Left ventricle myocardium inferior (tissue), 1 donor: ENCODE results near the gene UST. TPM values are rescaled to one million over a fixed set of nuclear protein-coding genes. Genes with fewer than 3 reads are reported as not detected.

Source experiments
- DNase-seq: peaks from one replicate; pipeline ENCODE4 v3.0.0-alpha.2; 2020
- H3K27ac ChIP-seq: fragments of 200-600 bp; replicated peaks from 2 replicates; pipeline ENCODE4 v1.8.0; 2021
- H3K27me3 ChIP-seq: fragments of 200-600 bp; 2 replicates; pipeline ENCODE4 v1.8.0; 2021; ENCODE audit warnings: low read depth
- H3K36me3 ChIP-seq: fragments of 200-600 bp; 2 replicates; pipeline ENCODE4 v1.8.0; 2021
- H3K4me1 ChIP-seq: fragments of 200-600 bp; 2 replicates; pipeline ENCODE4 v1.8.0; 2021
- H3K4me3 ChIP-seq: fragments of 200-600 bp; 2 replicates; pipeline ENCODE4 v1.8.0; 2021; ENCODE audit warnings: mild to moderate bottlenecking, moderate library complexity
- H3K9me3 ChIP-seq: fragments of 200-600 bp; replicated peaks from 2 replicates; pipeline ENCODE4 v1.8.0; 2021
- intact Hi-C: fragments of 100-400 bp; cut with micrococcal nuclease; formaldehyde crosslinking; loops from one replicate; pipeline ENCODE4 v1.11.0; 2022
- total RNA-seq: library from RNA; stranded (reverse); fragmentation: NEBNext Ultra II Directional; extraction: Animal tissue kit (Norgen Biotek cat#: 25700); gene quantifications from one replicate; pipeline ENCODE4 v1.2.1, GENCODE V29; 2021
- TF ChIP-seq, protein P1 (sequence below): fragments of 200-600 bp; IDR thresholded peaks from 2 replicates; pipeline ENCODE4 v1.8.0; 2021; ENCODE audit warnings: antibody characterized with exemption, mild to moderate bottlenecking, borderline replicate concordance
- donor health status: DM: no; HTN: yes; CAD: no; lungs with severe emphysema.

UST gene
- total RNA-seq, 1 donor from 2014 or later, result 3.3 TPM

DNA sequence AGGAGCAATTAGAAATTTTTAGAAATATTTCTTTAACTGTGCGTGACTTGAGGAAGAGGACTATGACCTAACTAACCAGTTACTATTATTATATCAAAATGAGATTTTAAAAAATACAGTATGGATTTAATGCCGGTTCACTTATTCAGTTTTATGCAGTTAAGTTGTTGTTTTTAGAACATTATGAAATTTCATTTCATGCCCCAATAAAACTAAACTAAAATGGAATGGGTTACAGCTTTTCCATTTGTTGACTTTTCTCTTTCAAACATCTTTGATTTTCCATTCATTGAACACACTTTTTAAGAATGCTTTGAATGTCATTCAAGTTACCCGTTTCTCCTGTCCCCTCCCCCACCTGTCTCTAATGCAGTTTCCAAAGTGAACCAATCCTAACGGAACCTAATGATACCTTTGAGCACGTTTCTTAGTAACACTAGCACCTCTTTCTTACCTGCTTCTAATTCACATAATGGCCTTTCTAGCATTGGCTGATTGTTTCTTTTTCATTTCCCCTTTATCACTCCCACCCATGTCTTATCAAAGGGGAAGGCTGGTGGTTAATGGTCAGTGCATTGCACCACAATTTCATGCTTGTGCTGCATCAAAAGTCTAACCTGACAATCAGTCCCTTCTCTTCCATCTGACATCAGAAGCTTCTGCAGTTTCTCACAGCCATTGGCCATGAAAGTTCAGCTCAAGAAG lies 308.5 kb downstream of the UST start:
- H3K27ac ChIP-seq, result no peak overlapping the region
- intact Hi-C loops, result no loop called here
- H3K4me3 ChIP-seq, result no peak overlapping the region
- no peaks in the 10 kb centered on the region for H3K9me3 ChIP-seq
- peaks cover 18% of the 10 kb centered on the region for H3K4me1 ChIP-seq
- no peaks in the 10 kb centered on the region for H3K36me3 ChIP-seq
- DNase-seq, result no peak
- H3K27me3 ChIP-seq, result no peaks in the 10 kb centered on the region
- TF ChIP-seq, protein P1, sequence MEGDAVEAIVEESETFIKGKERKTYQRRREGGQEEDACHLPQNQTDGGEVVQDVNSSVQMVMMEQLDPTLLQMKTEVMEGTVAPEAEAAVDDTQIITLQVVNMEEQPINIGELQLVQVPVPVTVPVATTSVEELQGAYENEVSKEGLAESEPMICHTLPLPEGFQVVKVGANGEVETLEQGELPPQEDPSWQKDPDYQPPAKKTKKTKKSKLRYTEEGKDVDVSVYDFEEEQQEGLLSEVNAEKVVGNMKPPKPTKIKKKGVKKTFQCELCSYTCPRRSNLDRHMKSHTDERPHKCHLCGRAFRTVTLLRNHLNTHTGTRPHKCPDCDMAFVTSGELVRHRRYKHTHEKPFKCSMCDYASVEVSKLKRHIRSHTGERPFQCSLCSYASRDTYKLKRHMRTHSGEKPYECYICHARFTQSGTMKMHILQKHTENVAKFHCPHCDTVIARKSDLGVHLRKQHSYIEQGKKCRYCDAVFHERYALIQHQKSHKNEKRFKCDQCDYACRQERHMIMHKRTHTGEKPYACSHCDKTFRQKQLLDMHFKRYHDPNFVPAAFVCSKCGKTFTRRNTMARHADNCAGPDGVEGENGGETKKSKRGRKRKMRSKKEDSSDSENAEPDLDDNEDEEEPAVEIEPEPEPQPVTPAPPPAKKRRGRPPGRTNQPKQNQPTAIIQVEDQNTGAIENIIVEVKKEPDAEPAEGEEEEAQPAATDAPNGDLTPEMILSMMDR, result no peak

DNA sequence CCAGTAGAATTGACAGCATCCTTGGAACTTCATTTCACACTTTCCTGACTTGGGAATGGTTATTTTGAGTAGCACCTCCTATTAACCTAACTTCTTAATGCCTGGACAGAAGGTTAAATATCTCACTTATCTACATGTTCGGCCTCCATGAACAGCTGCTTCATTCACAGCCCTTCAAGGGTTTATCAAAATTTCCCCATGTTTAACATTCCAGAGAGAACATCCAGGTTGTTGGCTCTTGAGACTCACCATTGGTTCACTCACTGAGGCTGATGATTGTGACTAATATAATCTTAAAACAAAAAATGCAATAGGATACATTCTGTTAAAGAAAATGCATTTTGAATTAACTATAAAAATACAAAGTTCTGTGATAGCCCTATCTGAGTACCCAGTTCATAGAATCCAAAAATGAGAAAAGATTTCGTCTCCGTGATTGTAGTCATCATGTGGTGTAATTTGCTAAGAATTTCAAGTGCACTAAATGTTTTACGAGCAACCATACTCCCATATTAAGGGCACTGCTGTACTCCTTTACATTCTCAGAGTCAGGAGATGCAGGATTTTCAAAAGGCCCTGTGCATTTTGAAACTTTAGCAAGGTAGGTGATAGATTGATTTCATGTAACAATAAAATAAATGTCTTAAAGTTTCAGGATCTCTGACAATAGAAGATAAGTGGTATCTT lies 310.1 kb downstream of the UST start:
- H3K4me3 ChIP-seq, result no peak overlapping the region
- no peaks in the 10 kb centered on the region for H3K9me3 ChIP-seq
- no peak for DNase-seq
- intact Hi-C loops, result no loop called here
- no peak overlapping the region for H3K27ac ChIP-seq
- H3K27me3 ChIP-seq, result no peaks in the 10 kb centered on the region
- H3K4me1 ChIP-seq, result peaks cover 34% of the 10 kb centered on the region
- TF ChIP-seq, protein P1, result no peak
- no peaks in the 10 kb centered on the region for H3K36me3 ChIP-seq

DNA sequence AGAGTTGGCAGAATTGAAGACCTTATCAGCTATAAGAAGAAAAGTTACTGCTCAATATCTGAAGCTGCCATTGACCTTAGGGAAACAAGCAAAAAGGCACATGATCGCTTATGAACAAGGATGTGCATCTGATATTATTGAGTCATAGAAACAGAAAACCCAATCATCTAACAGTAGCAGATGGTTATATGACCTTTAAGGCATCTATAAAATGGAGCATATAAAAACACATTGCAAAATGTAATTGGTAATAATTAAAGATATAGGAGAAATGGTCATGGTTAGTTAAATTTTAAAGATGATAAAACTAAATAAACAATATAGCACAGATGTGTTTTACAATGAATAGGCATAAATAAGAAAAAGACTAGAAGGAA lies 310.6 kb downstream of the UST start:
- no peaks in the 10 kb centered on the region for H3K27me3 ChIP-seq
- H3K4me3 ChIP-seq, result no peak overlapping the region
- DNase-seq, result no peak
- no peak overlapping the region for H3K27ac ChIP-seq
- TF ChIP-seq, protein P1, result no peak
- peaks cover 39% of the 10 kb centered on the region for H3K4me1 ChIP-seq
- H3K9me3 ChIP-seq, result no peaks in the 10 kb centered on the region
- intact Hi-C loops, result no loop called here
- no peaks in the 10 kb centered on the region for H3K36me3 ChIP-seq

DNA sequence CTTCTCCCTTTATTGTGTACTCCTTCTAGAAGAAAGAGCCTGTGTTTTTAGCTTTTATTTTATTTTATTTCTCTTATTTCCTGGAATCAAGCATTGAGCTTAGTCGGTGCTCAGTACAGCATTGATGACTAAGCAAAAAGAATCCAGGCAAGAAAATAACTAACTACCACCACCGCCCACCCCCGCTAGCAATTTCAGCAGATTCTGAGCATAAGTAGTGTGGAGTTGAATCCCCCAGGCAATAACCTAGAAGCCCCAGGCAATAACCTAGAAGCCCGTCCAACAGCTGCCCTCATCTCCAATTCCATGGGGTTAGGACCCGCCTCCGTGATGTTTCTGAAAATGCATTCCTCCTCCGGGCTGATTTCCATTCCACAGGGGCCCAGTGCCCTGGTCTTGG lies 312.7 kb downstream of the UST start:
- Histone ChIP-seq H3K9me3 (no peaks in the 10 kb centered on the region), H3K27ac (no peak overlapping the region), H3K36me3 (no peaks in the 10 kb centered on the region), H3K4me1 (peaks cover 57% of the 10 kb centered on the region), H3K4me3 (no peak overlapping the region), H3K27me3 (no peaks in the 10 kb centered on the region)
- TF ChIP-seq, protein P1, result no peak
- intact Hi-C loops, result no loop called here
- DNase-seq, result no peak

DNA sequence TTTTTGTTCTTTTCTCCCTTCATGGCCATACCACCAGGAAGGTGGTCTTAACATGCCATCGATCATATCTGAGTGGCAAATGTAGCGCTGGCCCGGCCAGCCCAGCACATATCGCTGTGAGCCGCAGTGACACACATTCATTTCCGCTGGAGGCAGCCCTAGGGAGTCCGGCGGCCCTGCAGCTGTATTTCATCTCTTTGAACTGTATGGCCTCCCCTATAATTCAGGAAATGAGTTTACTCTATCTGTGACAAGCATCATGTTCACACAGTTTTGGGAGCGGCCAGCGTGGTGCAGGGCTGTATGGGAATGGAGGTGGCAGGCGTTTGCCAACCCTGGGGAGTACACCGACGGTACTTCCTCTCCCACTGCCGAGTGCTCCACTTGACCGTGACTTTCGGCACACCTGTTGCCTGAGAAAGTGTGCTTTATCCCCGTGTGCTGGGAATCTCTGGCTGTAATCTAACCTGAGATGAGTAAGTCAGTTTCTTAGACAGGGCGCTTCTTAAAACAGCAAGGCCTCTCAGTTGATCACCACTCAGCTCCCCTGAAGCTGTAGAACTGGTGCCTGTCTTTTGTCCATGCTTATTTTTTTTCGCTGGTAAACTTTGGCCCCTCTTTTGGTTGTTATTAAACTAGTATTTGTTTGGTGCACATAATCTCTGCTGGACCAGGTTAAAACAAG lies 313.6 kb downstream of the UST start:
- H3K9me3 ChIP-seq, result no peaks in the 10 kb centered on the region
- H3K4me1 ChIP-seq, result peaks cover 57% of the 10 kb centered on the region
- no peaks in the 10 kb centered on the region for H3K36me3 ChIP-seq
- DNase-seq, result peak; percentile 24
- TF ChIP-seq, protein P1, result no peak
- H3K27me3 ChIP-seq, result no peaks in the 10 kb centered on the region
- H3K4me3 ChIP-seq, result no peak overlapping the region
- intact Hi-C loops, result no loop called here
- no peak overlapping the region for H3K27ac ChIP-seq
